PC-9 (cell line): Measurements from ENCODE around the gene TBL2. TPM values are rescaled to one million over a fixed set of nuclear protein-coding genes. Genes with fewer than 3 reads are reported as not detected.
A peak's percentile ranks its signal among the peaks of the same experiment; 100 is the strongest.
"Not testable (repeated sequence)": the region's sequence is repeated elsewhere in the genome, so short reads cannot be mapped to it uniquely, and the experiment has no call there.

Experiments used
- BruUV-seq: library from RNA; stranded (reverse); fragments of 400-500 nt; replicated peaks from 2 replicates; lab custom pipeline; 2021; lab: Mats Ljungman, UMichigan
- CTCF ChIA-PET: fragments of 300-600 bp; sonication (Branson Sonifier 250); formaldehyde crosslinking; loops from one replicate; lab custom pipeline; 2022; ENCODE audit warnings: antibody characterized with exemption; lab: Charles Lee
- POLR2A ChIA-PET: fragments of 300-600 bp; sonication (Branson Sonifier 250); formaldehyde crosslinking; loops from one replicate; lab custom pipeline; 2022; ENCODE audit warnings: antibody characterized with exemption; ENCODE audit not compliant: unreplicated experiment; lab: Charles Lee
- DNase-seq, 2 experiments: peaks; one replicate each; pipeline versions ENCODE4 v3.0.0 to v3.0.0-alpha.2; 2015 to 2022; ENCODE audit warnings: mixed read lengths in 1 of 2
- H2AFZ ChIP-seq: fragments of 200-600 bp; sonication (generic); 2 replicates; pipeline ENCODE4 v1.8.1; 2017; ENCODE audit warnings: antibody characterized with exemption
- H3F3A ChIP-seq: fragments of 200-600 bp; sonication (generic); 2 replicates; pipeline ENCODE4 v1.8.1; 2017; ENCODE audit warnings: antibody characterized with exemption, mild to moderate bottlenecking, low read depth; ENCODE audit not compliant: insufficient read depth
- H3K27ac ChIP-seq: fragments of 200-600 bp; sonication (generic); 2 replicates; pipeline ENCODE4 v1.6.1; 2016; ENCODE audit warnings: mixed run types
- H3K27me3 ChIP-seq: fragments of 200-600 bp; sonication (generic); 2 replicates; pipeline ENCODE4 v1.6.1; 2016; ENCODE audit warnings: low read depth, mixed run types; ENCODE audit not compliant: insufficient read depth
- H3K36me3 ChIP-seq: fragments of 200-600 bp; sonication (generic); 2 replicates; pipeline ENCODE4 v1.6.1; 2016; ENCODE audit warnings: low read depth, mixed run types
- H3K4me1 ChIP-seq: fragments of 200-600 bp; sonication (generic); replicated peaks from 2 replicates; pipeline ENCODE4 v1.6.1; 2016; ENCODE audit warnings: mixed run types; ENCODE audit not compliant: insufficient read depth
- H3K4me2 ChIP-seq: fragments of 200-600 bp; sonication (generic); 2 replicates; pipeline ENCODE4 v1.6.1; 2017; ENCODE audit warnings: mixed run types
- H3K4me3 ChIP-seq: fragments of 200-600 bp; sonication (generic); 2 replicates; pipeline ENCODE4 v1.6.1; 2016; ENCODE audit warnings: mixed run types
- H3K79me2 ChIP-seq: fragments of 200-600 bp; sonication (generic); 2 replicates; pipeline ENCODE4 v1.6.1; 2017; ENCODE audit warnings: low read depth, mixed run types
- H3K9me2 ChIP-seq: fragments of 200-600 bp; sonication (generic); 2 replicates; pipeline ENCODE4 v1.8.1; 2017; ENCODE audit warnings: mild to moderate bottlenecking; ENCODE audit not compliant: insufficient read depth
- H3K9me3 ChIP-seq: fragments of 200-600 bp; sonication (generic); 2 replicates; pipeline ENCODE4 v1.8.1; 2016; ENCODE audit warnings: low read depth; ENCODE audit not compliant: insufficient read depth
- H4K20me1 ChIP-seq: fragments of 200-600 bp; sonication (generic); 2 replicates; pipeline ENCODE4 v1.8.1; 2017; ENCODE audit not compliant: insufficient read depth
- CTCF ChIP-seq: fragments of 200-600 bp; sonication (generic); conservative IDR thresholded peaks from 2 replicates; pipeline ENCODE4 v1.6.1; 2017; ENCODE audit warnings: mixed run types, antibody characterized with exemption, mild to moderate bottlenecking, moderate library complexity
- EZH2 ChIP-seq: fragments of 200-600 bp; sonication (generic); IDR thresholded peaks from 2 replicates; pipeline ENCODE4 v1.8.0; 2017; ENCODE audit warnings: antibody characterized with exemption, low read depth
- intact Hi-C: fragments of 100-400 bp; cut with micrococcal nuclease; formaldehyde crosslinking; loops from one replicate; pipeline ENCODE4 v1.10.0; 2022; ENCODE audit not compliant: unreplicated experiment
- total RNA-seq: library from RNA; stranded (reverse); gene quantifications from 2 replicates; pipeline ENCODE4 v1.2.3, GENCODE V29; 2021

TBL2 gene
- total RNA-seq, 1 experiment from 2014 or later, result 49.2 TPM

DNA sequence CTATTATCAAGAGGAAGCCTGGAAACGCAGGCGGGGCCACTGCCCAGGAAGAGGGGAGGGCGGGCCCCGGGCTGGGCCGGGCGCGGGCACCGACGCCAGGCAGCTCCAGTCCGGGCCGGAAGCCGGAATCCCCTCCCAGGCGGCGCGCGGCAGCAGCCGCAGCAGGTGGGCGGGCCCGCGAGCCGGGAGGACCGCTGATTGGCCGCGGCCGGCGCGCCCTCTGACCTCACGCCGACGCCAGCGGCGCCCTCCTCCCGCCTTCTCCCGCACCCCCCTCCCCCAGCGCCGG, 21.3 kb downstream of the TBL2 start:
- no TSS peak for BruUV-seq
- H3K36me3 ChIP-seq, result no peaks in the 10 kb centered on the region
- no peaks in the 10 kb centered on the region for H3K27me3 ChIP-seq
- POLR2A ChIA-PET, result interaction anchor here (0.5 to 1.4 kb wide), 6 partner anchors 37 to 937 kb away, joined by 3 to 9 read pairs (median 4); no protein-coding TSS in a partner anchor
- H3K4me3 ChIP-seq, result peak overlapping the region; percentile 68
- peak overlapping the region; percentile 73; the same call in 1 of the 2 replicates for H2AFZ ChIP-seq
- H3K27ac ChIP-seq, result peak overlapping the region; percentile 84
- peaks cover 44% of the 10 kb centered on the region for H4K20me1 ChIP-seq
- peaks cover 48% of the 10 kb centered on the region for H3K79me2 ChIP-seq
- intact Hi-C loops, result no loop called here
- CTCF ChIA-PET, result interaction anchor here (0.6 kb wide), 1 partner anchor 163 kb away, joined by 3 read pairs; no protein-coding TSS in a partner anchor
- peak; percentile 80 to 99 for DNase-seq
- TF ChIP-seq CTCF (no peak), EZH2 (no peak)
- H3K9me2 ChIP-seq, result no peaks in the 10 kb centered on the region
- H3K4me2 ChIP-seq, result peak overlapping the region; percentile 86
- peaks cover 24% of the 10 kb centered on the region for H3K4me1 ChIP-seq
- H3K9me3 ChIP-seq, result no peaks in the 10 kb centered on the region
- peaks cover 36% of the 10 kb centered on the region for H3F3A ChIP-seq

- TSS peak; percentile 40 for BruUV-seq
- no peaks in the 10 kb centered on the region for H3K9me3 ChIP-seq
- H3F3A ChIP-seq, result peaks cover 36% of the 10 kb centered on the region
- H3K4me1 ChIP-seq, result peaks cover 24% of the 10 kb centered on the region
- H3K4me2 ChIP-seq, result peak overlapping the region; percentile 86
- peaks cover 44% of the 10 kb centered on the region for H4K20me1 ChIP-seq
- peak overlapping the region; percentile 68 for H3K4me3 ChIP-seq
- H2AFZ ChIP-seq, result no peak overlapping the region
- H3K79me2 ChIP-seq, result peaks cover 54% of the 10 kb centered on the region
- H3K9me2 ChIP-seq, result no peaks in the 10 kb centered on the region
- ChIA-PET POLR2A (interaction anchor here (0.5 to 1.4 kb wide), 7 partner anchors 35 to 938 kb away, joined by 3 to 9 read pairs (median 4); no protein-coding TSS in a partner anchor), CTCF (interaction anchor here (0.5 to 0.6 kb wide), 2 partner anchors 164 to 677 kb away, joined by 3 to 9 read pairs; no protein-coding TSS in a partner anchor)
- no peaks in the 10 kb centered on the region for H3K27me3 ChIP-seq
- no peaks in the 10 kb centered on the region for H3K36me3 ChIP-seq
- TF ChIP-seq CTCF (no peak), EZH2 (no peak)
- peak overlapping the region; percentile 28 for H3K27ac ChIP-seq
- no peak for DNase-seq
- intact Hi-C loops, result loop anchor here (1.0 kb wide), 2 partner anchors 34 to 159 kb away; partner anchors contain the start of gene BAZ1B
These were observed 21.9 kb downstream of the TBL2 start for GRCh38 chr7:73556208-73557107.

GRCh38 chr7:73555411-73555982, 22.9 kb downstream of the TBL2 start:
- Histone ChIP-seq H3K36me3 (no peaks in the 10 kb centered on the region), H3K4me1 (peaks cover 24% of the 10 kb centered on the region), H3K79me2 (peaks cover 59% of the 10 kb centered on the region), H3K9me2 (no peaks in the 10 kb centered on the region), H3K27ac (no peak overlapping the region), H3K4me2 (peak overlapping the region; percentile 86), H3K9me3 (no peaks in the 10 kb centered on the region), H3K27me3 (no peaks in the 10 kb centered on the region), H4K20me1 (peaks cover 49% of the 10 kb centered on the region), H3K4me3 (peak overlapping the region; percentile 68; the same call in 1 of the 2 replicates), H2AFZ (no peak overlapping the region), H3F3A (peaks cover 34% of the 10 kb centered on the region)
- ChIA-PET POLR2A (interaction anchor here (0.7 to 1.4 kb wide), 2 partner anchors 35 to 53 kb away, joined by 7 to 9 read pairs; no protein-coding TSS in a partner anchor), CTCF (no interaction called here)
- no peak for DNase-seq
- BruUV-seq, result no TSS peak
- intact Hi-C loops, result no loop called here
- TF ChIP-seq EZH2 (no peak), CTCF (no peak)

DNA sequence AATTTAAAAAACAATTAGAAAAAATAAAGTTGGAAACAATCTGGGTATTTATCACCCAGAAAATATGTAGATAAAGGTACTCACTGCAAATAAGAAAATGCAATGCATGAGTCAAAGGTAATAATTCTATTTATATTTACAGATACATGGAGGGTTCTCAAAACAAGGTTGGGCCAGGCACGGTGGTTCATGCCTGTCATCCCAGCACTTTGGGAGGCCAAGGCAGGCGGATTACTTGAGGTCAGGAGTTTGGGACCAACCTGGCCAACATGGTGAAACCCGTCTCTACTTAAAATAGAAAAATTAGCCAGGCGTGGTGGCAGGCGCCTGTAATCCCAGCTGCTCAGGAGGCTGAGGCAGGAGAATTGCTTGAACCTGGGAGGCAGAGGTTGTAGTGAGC, 28.3 kb downstream of the TBL2 start:
- H3K36me3 ChIP-seq, H3K27ac ChIP-seq, H3K9me2 ChIP-seq, H3K4me2 ChIP-seq, BruUV-seq, H2AFZ ChIP-seq, intact Hi-C loops, H3K9me3 ChIP-seq, H3K4me1 ChIP-seq, CTCF ChIA-PET, H3K4me3 ChIP-seq, DNase-seq, H3K27me3 ChIP-seq, POLR2A ChIA-PET, H3F3A ChIP-seq: not testable (repeated sequence)
- H4K20me1 ChIP-seq, result peaks cover 62% of the 10 kb centered on the region
- H3K79me2 ChIP-seq, result peaks cover 84% of the 10 kb centered on the region
